IPS DF 6.9 (cell line): ENCODE measurements around the gene KANK3.
"Not testable (repeated sequence)": the region's sequence is repeated elsewhere in the genome, so short reads cannot be mapped to it uniquely, and the experiment has no call there.

ENCODE experiments used
- DNase-seq: peaks from one replicate; pipeline ENCODE4 v3.0.0-alpha.2; 2013; ENCODE audit warnings: low read depth, low spot score
- H3K27ac ChIP-seq: one replicate; pipeline ENCODE4 v1.5.1; 2013; ENCODE audit warnings: low read length, control low read depth
- H3K27me3 ChIP-seq: 2 replicates; pipeline ENCODE4 v1.6.1; 2013; ENCODE audit warnings: mild to moderate bottlenecking, low read length; ENCODE audit not compliant: control insufficient read depth, insufficient read depth
- H3K36me3 ChIP-seq: 2 replicates; pipeline ENCODE4 v1.6.1; 2013; ENCODE audit warnings: low read length; ENCODE audit not compliant: control insufficient read depth, insufficient read depth
- H3K4me1 ChIP-seq: 2 replicates; pipeline ENCODE4 v1.6.1; 2013; ENCODE audit warnings: low read length; ENCODE audit not compliant: control insufficient read depth, insufficient read depth
- H3K4me3 ChIP-seq: 2 replicates; pipeline ENCODE4 v1.5.1; 2013; ENCODE audit warnings: mild to moderate bottlenecking, low read length
- H3K9me3 ChIP-seq: 2 replicates; pipeline ENCODE4 v1.6.1; 2013; ENCODE audit warnings: low read length, inconsistent platforms; ENCODE audit not compliant: control insufficient read depth, insufficient read depth
- WGBS: extraction: QIAGEN DNeasy Blood & Tissue Kit; methylation state at CpG from one replicate; pipeline ENCODE4 v1.1.7; 2013; ENCODE audit warnings: mixed read lengths, missing lambda C conversion rate; ENCODE audit not compliant: insufficient read length, insufficient coverage; 5-methylcytosine and 5-hydroxymethylcytosine counted together

The KANK3 gene

DNA sequence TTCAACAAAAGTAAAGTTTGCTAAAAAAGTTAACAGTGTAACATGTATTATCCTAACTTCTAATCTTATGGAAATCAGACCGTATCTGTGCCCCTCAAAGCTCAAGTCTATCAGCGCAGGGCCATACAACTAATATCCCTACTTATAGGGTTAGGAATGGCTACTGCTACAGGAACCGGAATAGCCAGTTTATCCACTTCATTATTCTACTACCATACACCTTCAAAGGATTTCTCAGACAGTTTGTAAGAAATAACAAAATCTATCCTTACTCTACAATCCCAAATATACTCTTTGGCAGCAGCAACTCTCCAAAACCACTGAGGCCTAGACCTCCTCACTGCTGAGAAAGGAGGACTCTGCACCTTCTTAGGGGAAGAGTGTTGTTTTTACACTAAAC lies 42.5 kb upstream of the KANK3 start:
- not testable (repeated sequence) for H3K36me3 ChIP-seq, H3K4me3 ChIP-seq, H3K9me3 ChIP-seq, H3K4me1 ChIP-seq, DNase-seq, H3K27ac ChIP-seq, H3K27me3 ChIP-seq
- WGBS = no CpG with 5 or more reads among the region's 3 CpGs

DNA sequence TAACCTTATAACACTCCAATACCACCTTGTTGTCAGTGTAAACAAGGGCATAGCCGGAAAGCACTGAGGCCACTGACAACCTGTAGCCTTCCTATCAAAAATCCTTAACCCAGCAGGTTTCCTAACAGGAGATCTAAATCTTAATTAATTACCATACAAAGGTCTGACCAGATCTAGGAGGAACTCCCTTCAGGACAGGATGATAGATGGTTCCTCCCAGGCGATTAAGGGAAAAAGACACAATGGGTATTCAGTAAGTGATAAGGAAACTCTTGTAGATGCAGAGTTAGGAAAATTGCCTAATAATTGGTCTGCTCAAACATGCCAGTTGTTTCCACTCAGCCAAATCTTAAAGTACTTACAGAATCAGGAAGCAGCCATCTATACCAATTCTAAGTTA lies 42.0 kb upstream of the KANK3 start:
- H3K9me3 ChIP-seq, DNase-seq, H3K4me3 ChIP-seq, H3K27ac ChIP-seq, H3K36me3 ChIP-seq, H3K4me1 ChIP-seq, H3K27me3 ChIP-seq: not testable (repeated sequence)
- no CpG with 5 or more reads among the region's 2 CpGs for WGBS

GRCh38 chr19:8384569-8384968 lies 41.5 kb upstream of the KANK3 start:
- WGBS = no CpG with 5 or more reads among the region's 4 CpGs
- not testable (repeated sequence) for H3K4me1 ChIP-seq, H3K4me3 ChIP-seq, H3K27me3 ChIP-seq, H3K36me3 ChIP-seq, H3K27ac ChIP-seq, DNase-seq, H3K9me3 ChIP-seq

- not testable (repeated sequence) for H3K4me1 ChIP-seq, DNase-seq, H3K27ac ChIP-seq, H3K36me3 ChIP-seq, H3K4me3 ChIP-seq, H3K27me3 ChIP-seq, H3K9me3 ChIP-seq
- WGBS = no CpG with 5 or more reads among the region's 13 CpGs
Observed at GRCh38 chr19:8379156-8379891, 36.3 kb upstream of the KANK3 start.

GRCh38 chr19:8377598-8377997 lies 34.5 kb upstream of the KANK3 start:
- no peaks in the 10 kb centered on the region for H3K9me3 ChIP-seq
- no peak overlapping the region for H3K4me3 ChIP-seq
- H3K4me1 ChIP-seq = no peaks in the 10 kb centered on the region
- no peaks in the 10 kb centered on the region for H3K36me3 ChIP-seq
- no peak overlapping the region for H3K27ac ChIP-seq
- no CpG with 5 or more reads among the region's 1 CpG for WGBS
- no peak for DNase-seq
- no peaks in the 10 kb centered on the region for H3K27me3 ChIP-seq

DNA sequence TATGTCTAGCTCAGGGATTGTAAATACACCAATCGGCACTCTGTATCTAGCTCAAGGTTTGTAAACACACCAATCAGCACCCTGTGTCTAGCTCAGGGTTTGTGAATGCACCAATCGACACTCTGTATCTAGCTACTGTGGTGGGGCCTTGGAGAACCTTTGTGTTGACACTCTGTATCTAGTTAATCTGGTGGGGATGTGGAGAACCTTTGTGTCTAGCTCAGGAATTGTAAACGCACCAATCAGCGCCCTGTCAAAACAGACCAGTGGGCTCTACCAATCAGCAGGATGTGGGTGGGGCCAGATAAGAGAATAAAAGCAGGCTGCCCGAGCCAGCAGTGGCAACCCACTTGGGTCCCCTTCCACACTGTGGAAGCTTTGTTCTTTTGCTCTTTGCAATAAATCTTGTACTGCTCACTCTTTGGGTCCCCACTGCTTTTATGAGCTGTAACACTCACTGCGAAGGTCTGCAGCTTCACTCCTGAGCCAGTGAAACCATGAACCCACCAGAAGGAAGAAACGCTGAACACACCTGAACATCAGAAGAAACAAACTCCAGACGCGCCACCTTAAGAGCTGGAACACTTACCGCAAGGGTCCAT lies 33.4 kb upstream of the KANK3 start:
- H3K27ac ChIP-seq, H3K4me3 ChIP-seq, H3K36me3 ChIP-seq, H3K9me3 ChIP-seq, H3K27me3 ChIP-seq, DNase-seq, H3K4me1 ChIP-seq: not testable (repeated sequence)
- no CpG with 5 or more reads among the region's 10 CpGs for WGBS

DNA sequence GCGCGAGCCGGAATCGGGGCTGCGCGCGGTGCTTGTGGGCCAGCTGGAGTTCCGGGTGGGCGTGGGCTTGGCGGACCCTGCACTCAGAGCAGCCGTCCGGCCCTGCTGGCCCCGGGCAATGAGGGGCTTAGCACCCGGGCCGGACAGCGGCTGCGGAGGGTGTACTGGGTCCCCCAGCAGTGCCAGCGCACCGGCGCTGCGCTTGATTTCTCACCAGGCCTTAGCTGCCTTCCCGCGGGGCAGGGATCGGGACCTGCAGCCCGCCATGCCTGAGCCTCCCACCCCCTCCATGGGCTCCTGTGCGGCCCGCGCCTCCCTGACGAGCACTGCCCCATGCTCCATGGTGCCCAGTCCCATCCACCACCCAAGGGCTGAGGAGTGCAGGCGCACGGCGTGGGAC lies 32.7 kb upstream of the KANK3 start:
- H3K27me3 ChIP-seq, H3K36me3 ChIP-seq, H3K4me1 ChIP-seq, H3K4me3 ChIP-seq, DNase-seq, H3K9me3 ChIP-seq, H3K27ac ChIP-seq: not testable (repeated sequence)
- no CpG with 5 or more reads among the region's 32 CpGs for WGBS

GRCh38 chr19:8373867-8374813 lies 31.1 kb upstream of the KANK3 start:
- no peaks in the 10 kb centered on the region for H3K4me1 ChIP-seq
- H3K4me3 ChIP-seq = no peak overlapping the region
- DNase-seq = no peak
- no CpG with 5 or more reads among the region's 26 CpGs for WGBS
- H3K27me3 ChIP-seq = no peaks in the 10 kb centered on the region
- no peaks in the 10 kb centered on the region for H3K36me3 ChIP-seq
- H3K27ac ChIP-seq = no peak overlapping the region
- no peaks in the 10 kb centered on the region for H3K9me3 ChIP-seq

GRCh38 chr19:8371011-8371804 lies 28.1 kb upstream of the KANK3 start:
- Histone ChIP-seq H3K27me3 (no peaks in the 10 kb centered on the region), H3K9me3 (no peaks in the 10 kb centered on the region), H3K4me3 (no peak overlapping the region), H3K36me3 (no peaks in the 10 kb centered on the region), H3K4me1 (0 out of 2 replicates have a peak, but pooled peaks cover 1% of the 10 kb centered on the region), H3K27ac (no peak overlapping the region)
- no peak for DNase-seq
- no CpG with 5 or more reads among the region's 28 CpGs for WGBS
